ENCODE results near the gene RBMS3. TPM values are rescaled to one million over a fixed set of nuclear protein-coding genes. Genes with fewer than 3 reads are reported as not detected.
"Not testable (repeated sequence)": the region's sequence is repeated elsewhere in the genome, so short reads cannot be mapped to it uniquely, and the experiment has no call there.

The RBMS3 gene
- total and polyA plus RNA-seq, 2 of the 8 experiments (the other 6 are each of a cell fraction or from before 2014, with no cell fraction given): 3.7 to 6.9 TPM

- 90% methylated on average over 5 of the region's 7 CpGs; no CpG with 5 or more reads in 1 of the 2 experiments for WGBS, 2 experiments (ENCODE audit: extremely low coverage in 1 of 2, insufficient coverage in 1 of 2, insufficient read length in 1 of 2, insufficient replicate concordance in 2 of 2, low coverage in 1 of 2, low lambda C conversion rate in 2 of 2, missing lambda C conversion rate in 1 of 2)
- H2BK20ac ChIP-seq (ENCODE audit: low read length); H4K5ac ChIP-seq (ENCODE audit: insufficient read length, low read depth, low read length); H3K4ac ChIP-seq (replicated peaks; ENCODE audit: insufficient read length, low read depth, low read length); H2BK5ac ChIP-seq (ENCODE audit: low read depth, low read length); POLR2A ChIA-PET (ENCODE audit: partially characterized antibody); H3K36me3 ChIP-seq (ENCODE audit: control insufficient read depth in 2 of 4, insufficient read depth in 4 of 4, low read length in 3 of 4); H3K27ac ChIP-seq (ENCODE audit: low read depth, low read length); H3K23me2 ChIP-seq (ENCODE audit: low read depth, low read length); H3K27me3 ChIP-seq (replicated peaks in 1 of 4; ENCODE audit: control insufficient read depth in 3 of 4, extremely low read depth in 1 of 4, insufficient read depth in 3 of 4, low read length in 3 of 4); H3K4me2 ChIP-seq (ENCODE audit: insufficient read depth in 1 of 2, low read depth in 2 of 2, low read length in 2 of 2); H3K14ac ChIP-seq (ENCODE audit: insufficient read length); H2BK15ac ChIP-seq (ENCODE audit: low read length); H2BK12ac ChIP-seq (ENCODE audit: low read depth, low read length); DNase-seq (ENCODE audit: low read depth in 1 of 2, low spot score in 2 of 2); H3K79me1 ChIP-seq (ENCODE audit: low read depth, low read length); H3K79me2 ChIP-seq (ENCODE audit: control insufficient read depth in 1 of 2, insufficient read depth in 2 of 2, low read length in 2 of 2); H3K23ac ChIP-seq (ENCODE audit: insufficient read length); H2BK120ac ChIP-seq (replicated peaks; ENCODE audit: low read depth, low read length); H4K20me1 ChIP-seq (replicated peaks in 1 of 2; ENCODE audit: control insufficient read depth in 1 of 2, insufficient read depth in 2 of 2, low read length in 2 of 2); H3K9ac ChIP-seq (replicated peaks in 1 of 4; ENCODE audit: extremely low read depth in 1 of 4, low read depth in 3 of 4, low read length in 3 of 4); H4K91ac ChIP-seq (replicated peaks; ENCODE audit: insufficient read length, low read length); H2AFZ ChIP-seq (ENCODE audit: low read length); H3K4me1 ChIP-seq (replicated peaks in 1 of 4; ENCODE audit: control insufficient read depth in 3 of 4, insufficient read depth in 4 of 4, low read length in 3 of 4); H3K56ac ChIP-seq (replicated peaks; ENCODE audit: insufficient read length, low read depth, low read length); H4K8ac ChIP-seq (ENCODE audit: extremely low read depth, insufficient read depth, low read length); H3K9me3 ChIP-seq (ENCODE audit: insufficient read depth in 2 of 2, low read depth in 1 of 2, low read length in 1 of 2); FAIRE-seq; H2AK5ac ChIP-seq (ENCODE audit: low read depth, low read length); H3K4me3 ChIP-seq (ENCODE audit: extremely low read depth in 1 of 4, insufficient read depth in 2 of 4, low read depth in 3 of 4, low read length in 4 of 4); H3K18ac ChIP-seq (ENCODE audit: extremely low read depth, low read length): not testable (repeated sequence)
- CTCF ChIA-PET (ENCODE audit: partially characterized antibody): interaction anchor here (2.3 to 3.7 kb wide), 3 partner anchors 10 to 98 kb away, joined by 4 to 25 read pairs (median 8); no protein-coding TSS in a partner anchor
Observed at GRCh38 chr3:29670476-29670875, 389.6 kb downstream of the RBMS3 start.
